NCI-H146 (cell line): ENCODE data around the gene KMT5C.
A peak's percentile ranks its signal among the peaks of the same experiment; 100 is the strongest.

Source experiments
- DNase-seq: peaks from one replicate; lab custom pipeline; 2025; lab: John Stamatoyannopoulos, UW

KMT5C gene

GRCh38 chr19:55366790-55367189, 27.1 kb downstream of the KMT5C start:
- DNase-seq, result no peak

- no peak for DNase-seq
Observed at GRCh38 chr19:55368106-55368505, 28.4 kb downstream of the KMT5C start.

GRCh38 chr19:55368701-55369563, 29.3 kb downstream of the KMT5C start:
- peak; percentile 40 for DNase-seq

GRCh38 chr19:55369653-55370304, 30.1 kb downstream of the KMT5C start:
- peak; percentile 63 for DNase-seq

GRCh38 chr19:55370305-55370988, 30.8 kb downstream of the KMT5C start, which contains the start of gene IL11:
TSS of gene IL11 (minus strand) at chr19:55370463. CDS start at chr19:55370310, 153 bp downstream.
- DNase-seq, result no peak

GRCh38 chr19:55372316-55373081, 32.8 kb downstream of the KMT5C start:
- DNase-seq, result no peak

GRCh38 chr19:55373306-55373992, 33.8 kb downstream of the KMT5C start:
- no peak for DNase-seq

GRCh38 chr19:55373993-55374757, 34.5 kb downstream of the KMT5C start:
- DNase-seq, result peak; percentile 27

GRCh38 chr19:55376241-55376933, 36.7 kb downstream of the KMT5C start, which contains the start of gene TMEM190:
TSS of gene TMEM190 (plus strand) at chr19:55376826. CDS start at chr19:55376854, 28 bp downstream.
- DNase-seq, result peak; percentile 54

GRCh38 chr19:55377356-55378131, 37.9 kb downstream of the KMT5C start:
- DNase-seq, result no peak

GRCh38 chr19:55379174-55379573, 39.5 kb downstream of the KMT5C start:
- DNase-seq, result no peak

GRCh38 chr19:55382013-55382412, 42.3 kb downstream of the KMT5C start:
- no peak for DNase-seq

- no peak for DNase-seq
Observed at GRCh38 chr19:55382522-55383054, 42.9 kb downstream of the KMT5C start.

GRCh38 chr19:55383279-55384130, 43.8 kb downstream of the KMT5C start:
- peak; percentile 79 for DNase-seq

- peak; percentile 79 for DNase-seq
Observed at GRCh38 chr19:55384131-55384919, 44.6 kb downstream of the KMT5C start, which contains the start of gene TMEM238. TSS of gene TMEM238 (minus strand) at chr19:55384292. CDS start at chr19:55384259, 33 bp downstream.

- peak; percentile 96 for DNase-seq
Observed at GRCh38 chr19:55384920-55385723, 45.4 kb downstream of the KMT5C start.
